GM23338 (cell line): Measurements from ENCODE around the gene PARP3. TPM values are rescaled to one million over a fixed set of nuclear protein-coding genes. Genes with fewer than 3 reads are reported as not detected.

Source experiments
- ATAC-seq: fragments of 200-7000 bp; cut with Tn5 transposase; 3 replicates; pipeline ENCODE4 v1.9.1; 2020
- DNase-seq: peaks from one replicate; pipeline ENCODE4 v3.0.0-alpha.2; 2015; ENCODE audit warnings: low spot score
- H2AFZ ChIP-seq: fragments of 200-600 bp; sonication (generic); 2 replicates; pipeline ENCODE4 v1.8.0; 2016; ENCODE audit warnings: antibody characterized with exemption, mild to moderate bottlenecking, moderate library complexity
- H3F3A ChIP-seq: fragments of 200-600 bp; sonication (generic); replicated peaks from 2 replicates; pipeline ENCODE4 v1.8.0; 2017; ENCODE audit warnings: antibody characterized with exemption, mixed run types, low read depth
- H3K27ac ChIP-seq: fragments of 200-600 bp; sonication (generic); 2 replicates; pipeline ENCODE4 v1.6.1; 2016; ENCODE audit warnings: low read depth
- H3K27me3 ChIP-seq: fragments of 200-600 bp; sonication (generic); 2 replicates; pipeline ENCODE4 v1.8.0; 2016; ENCODE audit warnings: mild to moderate bottlenecking, mixed run types, moderate library complexity; ENCODE audit not compliant: insufficient read depth
- H3K36me3 ChIP-seq: fragments of 200-600 bp; sonication (generic); 2 replicates; pipeline ENCODE4 v1.8.0; 2016; ENCODE audit warnings: mild to moderate bottlenecking; ENCODE audit not compliant: insufficient read depth
- H3K4me1 ChIP-seq: fragments of 200-600 bp; sonication (generic); 2 replicates; pipeline ENCODE4 v1.8.0; 2016; ENCODE audit warnings: mild to moderate bottlenecking, moderate library complexity; ENCODE audit not compliant: insufficient read depth
- H3K4me2 ChIP-seq: fragments of 200-600 bp; sonication (generic); 2 replicates; pipeline ENCODE4 v1.7.1; 2017; ENCODE audit warnings: mixed run types
- H3K4me3 ChIP-seq: fragments of 200-600 bp; sonication (generic); 2 replicates; pipeline ENCODE4 v1.6.1; 2016; ENCODE audit warnings: mixed run types
- H3K79me2 ChIP-seq: fragments of 200-600 bp; sonication (generic); replicated peaks from 2 replicates; pipeline ENCODE4 v1.8.0; 2017; ENCODE audit warnings: mild to moderate bottlenecking; ENCODE audit not compliant: insufficient read depth
- H3K9me2 ChIP-seq: fragments of 200-600 bp; sonication (generic); 2 replicates; pipeline ENCODE4 v1.8.0; 2017; ENCODE audit not compliant: insufficient read depth
- H4K20me1 ChIP-seq: fragments of 200-600 bp; sonication (generic); replicated peaks from 2 replicates; pipeline ENCODE4 v1.8.0; 2017; ENCODE audit warnings: mild to moderate bottlenecking; ENCODE audit not compliant: insufficient read depth
- H3K27ac Mint-ChIP-seq: 2 replicates; pipeline ENCODE4 v1.8.0; 2020; ENCODE audit warnings: inconsistent platforms, mild to moderate bottlenecking, moderate library complexity, mixed read lengths
- H3K27me3 Mint-ChIP-seq: 3 replicates; pipeline ENCODE4 v1.8.0; 2022; ENCODE audit warnings: low read depth, mild to moderate bottlenecking, moderate library complexity, mixed read lengths, inconsistent platforms; ENCODE audit not compliant: insufficient read depth, poor library complexity
- H3K36me3 Mint-ChIP-seq: 3 replicates; pipeline ENCODE4 v1.8.0; 2021; ENCODE audit warnings: low read depth, mild to moderate bottlenecking, inconsistent platforms, moderate library complexity, mixed read lengths
- H3K4me1 Mint-ChIP-seq: 3 replicates; pipeline ENCODE4 v1.8.0; 2020; ENCODE audit warnings: mild to moderate bottlenecking, inconsistent platforms, mixed read lengths
- H3K4me3 Mint-ChIP-seq: 3 replicates; pipeline ENCODE4 v1.8.0; 2021; ENCODE audit warnings: moderate library complexity, mild to moderate bottlenecking, inconsistent platforms, mixed read lengths
- H3K9me3 Mint-ChIP-seq: 3 replicates; pipeline ENCODE4 v1.8.0; 2020; ENCODE audit warnings: moderate library complexity, mild to moderate bottlenecking, inconsistent platforms, mixed read lengths
- CREB1 ChIP-seq: fragments of 250-450 bp; sonication (Bioruptor Pico); IDR thresholded peaks from 2 replicates; pipeline ENCODE4 v1.5.0; 2020; ENCODE audit warnings: low read depth, mild to moderate bottlenecking, moderate library complexity
- EZH2 ChIP-seq: fragments of 200-600 bp; sonication (generic); IDR thresholded peaks from one replicate; pipeline ENCODE4 v1.8.0; 2017; ENCODE audit warnings: antibody characterized with exemption, mild to moderate bottlenecking, low read depth; ENCODE audit not compliant: unreplicated experiment
- JUNB ChIP-seq: IDR thresholded peaks from one replicate; pipeline ENCODE4 v1.6.1; 2016; ENCODE audit warnings: antibody characterized with exemption; ENCODE audit not compliant: unreplicated experiment
- NANOG ChIP-seq: IDR thresholded peaks from 2 replicates; pipeline ENCODE4 v1.6.1; 2016; ENCODE audit warnings: antibody characterized with exemption, borderline replicate concordance
- POLR2AphosphoS5 ChIP-seq: IDR thresholded peaks from 2 replicates; pipeline ENCODE4 v1.6.1; 2016; ENCODE audit warnings: antibody characterized with exemption, low read depth
- STAT1 ChIP-seq: IDR thresholded peaks from one replicate; pipeline ENCODE4 v1.6.1; 2016; ENCODE audit warnings: antibody characterized with exemption; ENCODE audit not compliant: unreplicated experiment
- ZNF114 ChIP-seq: fragments of 250-450 bp; sonication (Bioruptor Pico); IDR thresholded peaks from 2 replicates; pipeline ENCODE4 v1.5.0; 2020; ENCODE audit warnings: mild to moderate bottlenecking, moderate library complexity
- ZNF331 ChIP-seq: fragments of 250-450 bp; sonication (Bioruptor Pico); IDR thresholded peaks from 2 replicates; pipeline ENCODE4 v1.5.0; 2020; ENCODE audit warnings: low read depth, mild to moderate bottlenecking, moderate library complexity
- ZNF462 ChIP-seq: fragments of 250-450 bp; sonication (Bioruptor Pico); IDR thresholded peaks from 2 replicates; pipeline ENCODE4 v1.5.0; 2020; ENCODE audit warnings: mild to moderate bottlenecking, moderate library complexity
- polyA plus RNA-seq: library from polyadenylated mRNA; unstranded; fragments of >200 nt; fragmentation: Nextera tagmentation; extraction: Ambion mirVana; gene quantifications from 2 replicates; pipeline ENCODE4 v1.2.1, GENCODE V29; 2016
- total RNA-seq: library from RNA; depleted of rRNA; stranded (reverse); fragments of >200 nt; shearing (Covaris generic); gene quantifications from 2 replicates; pipeline ENCODE4 v1.2.3, GENCODE V29; 2014
- TF ChIP-seq, protein P1 (sequence below): IDR thresholded peaks from 2 replicates; pipeline ENCODE4 v1.6.1; 2016; ENCODE audit warnings: antibody characterized with exemption
- TF ChIP-seq, protein P2 (sequence below), 2 experiments: fragments of 200-600 bp in 1 of 2; sonication (generic) in 1 of 2; conservative IDR thresholded peaks; 2 replicates each; pipeline versions ENCODE4 v1.5.1 to v1.6.1; 2016 to 2017; ENCODE audit warnings: antibody characterized with exemption in 2 of 2, low read depth in 2 of 2, mild to moderate bottlenecking in 2 of 2, moderate library complexity in 1 of 2

PARP3 gene
- total and polyA plus RNA-seq, 2 experiments from 2014 or later, result 0.76 to 1.1 TPM

DNA sequence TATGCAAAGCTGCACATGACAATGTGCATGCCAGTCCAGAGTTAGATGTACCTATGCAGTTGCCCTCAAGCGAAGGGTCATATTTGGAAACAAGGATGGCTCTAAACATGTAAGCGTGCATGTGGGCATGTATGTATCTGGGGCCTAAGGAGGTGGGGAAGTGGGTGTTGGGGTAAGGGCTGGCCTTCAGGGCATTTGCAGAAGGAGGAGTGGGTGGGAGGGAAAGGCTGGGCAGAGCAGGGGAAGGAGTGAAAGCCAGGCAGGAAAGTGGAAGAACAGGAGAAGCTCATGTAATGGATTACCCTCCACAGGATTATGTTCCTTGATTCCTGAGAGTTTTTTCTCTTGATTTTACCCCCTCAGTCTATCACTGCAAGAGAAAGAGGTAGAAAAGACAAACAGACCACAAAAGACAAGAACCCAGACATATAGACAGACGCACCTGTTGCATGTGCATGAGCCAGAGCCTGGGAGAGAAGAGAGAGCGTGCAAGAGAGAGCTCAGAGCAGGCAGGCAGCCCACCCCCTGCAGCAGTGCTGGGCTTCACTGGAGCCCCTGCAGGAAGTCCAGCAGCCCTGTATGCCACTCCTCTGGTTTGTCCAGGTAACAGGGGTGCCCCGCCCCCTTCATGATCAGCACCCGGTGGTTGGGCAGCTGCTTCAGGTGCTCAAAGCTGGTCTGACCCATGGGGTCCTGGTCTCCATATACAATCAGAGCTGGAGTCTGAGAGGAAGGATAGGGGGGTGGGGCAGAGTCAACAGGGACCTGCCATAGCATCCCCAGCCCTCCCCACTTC, 26.9 kb downstream of the PARP3 start:
- Histone ChIP-seq H3K4me1 (peaks cover 35% of the 10 kb centered on the region), H4K20me1 (no peaks in the 10 kb centered on the region), H3K4me3 (peak overlapping the region; percentile 95), H3K4me2 (peak overlapping the region; percentile 100), H2AFZ (no peak overlapping the region), H3F3A (peaks cover 13% of the 10 kb centered on the region), H3K27ac (peak overlapping the region; percentile 91), H3K79me2 (no peaks in the 10 kb centered on the region), H3K36me3 (no peaks in the 10 kb centered on the region), H3K9me2 (no peaks in the 10 kb centered on the region), H3K27me3 (peaks cover 9% of the 10 kb centered on the region)
- DNase-seq (peak; percentile 65), ATAC-seq (peak; percentile 4; the same call in 2 of the 3 replicates)
- Mint-ChIP-seq H3K27me3 (peaks cover 32% of the 10 kb centered on the region), H3K27ac (peak overlapping the region; percentile 97), H3K36me3 (peaks cover 7% of the 10 kb centered on the region; the same call in 2 of the 3 replicates), H3K4me3 (peak overlapping the region; percentile 85), H3K9me3 (no peaks in the 10 kb centered on the region; the same call in 1 of the 3 replicates), H3K4me1 (peaks cover 55% of the 10 kb centered on the region)
- no peak for TF ChIP-seq ZNF114 (CRISPR knock-in tag)
- TF ChIP-seq, protein P1, sequence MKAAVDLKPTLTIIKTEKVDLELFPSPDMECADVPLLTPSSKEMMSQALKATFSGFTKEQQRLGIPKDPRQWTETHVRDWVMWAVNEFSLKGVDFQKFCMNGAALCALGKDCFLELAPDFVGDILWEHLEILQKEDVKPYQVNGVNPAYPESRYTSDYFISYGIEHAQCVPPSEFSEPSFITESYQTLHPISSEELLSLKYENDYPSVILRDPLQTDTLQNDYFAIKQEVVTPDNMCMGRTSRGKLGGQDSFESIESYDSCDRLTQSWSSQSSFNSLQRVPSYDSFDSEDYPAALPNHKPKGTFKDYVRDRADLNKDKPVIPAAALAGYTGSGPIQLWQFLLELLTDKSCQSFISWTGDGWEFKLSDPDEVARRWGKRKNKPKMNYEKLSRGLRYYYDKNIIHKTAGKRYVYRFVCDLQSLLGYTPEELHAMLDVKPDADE, result no peak
- no peak for TF ChIP-seq JUNB
- no peak for TF ChIP-seq POLR2AphosphoS5
- TF ChIP-seq ZNF331, result no peak
- TF ChIP-seq CREB1 (CRISPR knock-in tag), result no peak
- TF ChIP-seq STAT1, result no peak
- TF ChIP-seq, protein P2, sequence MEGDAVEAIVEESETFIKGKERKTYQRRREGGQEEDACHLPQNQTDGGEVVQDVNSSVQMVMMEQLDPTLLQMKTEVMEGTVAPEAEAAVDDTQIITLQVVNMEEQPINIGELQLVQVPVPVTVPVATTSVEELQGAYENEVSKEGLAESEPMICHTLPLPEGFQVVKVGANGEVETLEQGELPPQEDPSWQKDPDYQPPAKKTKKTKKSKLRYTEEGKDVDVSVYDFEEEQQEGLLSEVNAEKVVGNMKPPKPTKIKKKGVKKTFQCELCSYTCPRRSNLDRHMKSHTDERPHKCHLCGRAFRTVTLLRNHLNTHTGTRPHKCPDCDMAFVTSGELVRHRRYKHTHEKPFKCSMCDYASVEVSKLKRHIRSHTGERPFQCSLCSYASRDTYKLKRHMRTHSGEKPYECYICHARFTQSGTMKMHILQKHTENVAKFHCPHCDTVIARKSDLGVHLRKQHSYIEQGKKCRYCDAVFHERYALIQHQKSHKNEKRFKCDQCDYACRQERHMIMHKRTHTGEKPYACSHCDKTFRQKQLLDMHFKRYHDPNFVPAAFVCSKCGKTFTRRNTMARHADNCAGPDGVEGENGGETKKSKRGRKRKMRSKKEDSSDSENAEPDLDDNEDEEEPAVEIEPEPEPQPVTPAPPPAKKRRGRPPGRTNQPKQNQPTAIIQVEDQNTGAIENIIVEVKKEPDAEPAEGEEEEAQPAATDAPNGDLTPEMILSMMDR (conservative IDR thresholded peaks at IDR 0.05; ENCODE audit: low read depth in 2 of 2), result no peak

DNA sequence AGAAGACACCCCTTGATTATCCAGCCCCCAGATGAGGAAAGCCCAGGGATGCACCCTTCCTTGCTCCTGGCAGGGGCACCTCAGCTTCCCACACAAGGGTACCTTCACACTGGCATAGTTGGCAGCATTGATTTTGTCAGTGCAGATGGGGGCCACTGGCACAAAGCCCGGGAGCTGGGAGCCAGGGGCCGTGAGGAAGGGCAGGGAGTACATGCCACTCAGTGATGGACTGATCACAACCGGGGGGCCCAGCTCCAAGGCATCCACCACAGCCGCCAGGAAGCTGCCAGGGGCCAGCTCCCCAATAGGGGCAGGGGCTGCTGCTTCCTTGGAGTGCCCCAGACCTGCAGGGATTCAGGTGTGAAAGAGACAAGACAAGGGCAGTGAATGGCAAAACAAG, 27.7 kb downstream of the PARP3 start:
- no peaks in the 10 kb centered on the region for H4K20me1 ChIP-seq
- H3F3A ChIP-seq, result peaks cover 21% of the 10 kb centered on the region
- no peak overlapping the region for H3K4me3 ChIP-seq
- no peak overlapping the region for H3K27ac ChIP-seq
- Mint-ChIP-seq H3K36me3 (peaks cover 7% of the 10 kb centered on the region; the same call in 2 of the 3 replicates), H3K4me3 (no peak overlapping the region), H3K4me1 (peaks cover 50% of the 10 kb centered on the region), H3K9me3 (no peaks in the 10 kb centered on the region; the same call in 1 of the 3 replicates), H3K27ac (no peak overlapping the region), H3K27me3 (peaks cover 35% of the 10 kb centered on the region)
- no peaks in the 10 kb centered on the region for H3K79me2 ChIP-seq
- H3K36me3 ChIP-seq, result no peaks in the 10 kb centered on the region
- no peak overlapping the region for H2AFZ ChIP-seq
- H3K4me2 ChIP-seq, result peak overlapping the region; percentile 100; the same call in 1 of the 2 replicates
- no peaks in the 10 kb centered on the region for H3K9me2 ChIP-seq
- peaks cover 17% of the 10 kb centered on the region for H3K27me3 ChIP-seq
- DNase-seq, result no peak
- peaks cover 35% of the 10 kb centered on the region for H3K4me1 ChIP-seq
- ATAC-seq, result no peak
- TF ChIP-seq ZNF462 (CRISPR knock-in tag) (no peak), STAT1 (no peak), NANOG (no peak), ZNF114 (CRISPR knock-in tag) (no peak), EZH2 (no peak)
